ENCODE measurements around the gene EDNRB.
"Not testable (repeated sequence)": the region's sequence is repeated elsewhere in the genome, so short reads cannot be mapped to it uniquely, and the experiment has no call there.

Gene EDNRB
- 0 to 0.07 reads per million in 2 donors for total RNA-seq

- DNase-seq: no peak
These were observed at the start of gene EDNRB for GRCh38 chr13:77918391-77919245. Gene EDNRB (minus strand): TSS chr13:77918831. CDS start chr13:77918573, 258 bp downstream.

- no peak for DNase-seq
These were observed 48.0 kb upstream of the EDNRB start for GRCh38 chr13:77966671-77967070.

GRCh38 chr13:77952737-77953136 is 34.1 kb upstream of the EDNRB start:
- DNase-seq: no peak

DNA sequence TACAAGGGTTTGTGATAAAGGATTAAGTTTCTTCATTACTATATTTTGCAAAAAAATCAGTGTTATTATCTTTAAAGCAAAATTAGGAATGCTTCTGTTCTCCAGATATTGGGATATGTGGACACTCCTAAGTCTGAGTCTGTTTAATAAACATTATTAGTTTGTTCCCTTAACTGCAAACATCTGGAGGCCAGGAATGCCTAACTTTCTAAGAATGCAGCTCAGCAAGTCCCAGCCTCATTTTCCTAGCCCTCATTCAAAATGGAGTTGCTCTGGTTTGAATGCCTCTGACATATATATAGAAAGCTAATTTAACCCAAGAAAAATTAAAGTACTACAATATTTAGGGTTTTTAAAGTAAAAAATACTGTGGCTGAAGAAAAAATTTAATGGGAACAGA is 33.6 kb upstream of the EDNRB start:
- DNase-seq: no peak

- no peak for DNase-seq
These were observed 27.9 kb upstream of the EDNRB start for GRCh38 chr13:77946522-77946921.

DNA sequence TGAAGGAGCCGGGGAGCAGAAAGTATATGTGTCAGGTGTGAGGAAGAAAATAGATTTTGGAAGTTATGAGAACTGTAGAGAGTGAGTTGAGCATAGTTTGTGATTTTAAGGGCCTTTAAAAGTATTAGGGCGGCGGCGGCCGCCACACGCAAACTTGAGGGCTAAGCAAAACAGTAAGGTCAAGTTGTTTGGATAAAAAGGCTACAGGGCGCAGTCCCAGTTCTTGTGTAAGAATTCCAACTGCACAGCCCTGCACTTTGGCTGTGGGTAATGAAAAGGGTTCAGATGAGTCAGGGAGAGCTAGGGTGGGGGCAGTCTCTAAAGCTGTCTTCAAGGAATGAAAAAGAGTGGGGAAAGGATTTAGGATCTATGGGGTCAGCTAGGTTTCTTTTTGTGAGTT is 16.4 kb upstream of the EDNRB start:
- not testable (repeated sequence) for DNase-seq

DNA sequence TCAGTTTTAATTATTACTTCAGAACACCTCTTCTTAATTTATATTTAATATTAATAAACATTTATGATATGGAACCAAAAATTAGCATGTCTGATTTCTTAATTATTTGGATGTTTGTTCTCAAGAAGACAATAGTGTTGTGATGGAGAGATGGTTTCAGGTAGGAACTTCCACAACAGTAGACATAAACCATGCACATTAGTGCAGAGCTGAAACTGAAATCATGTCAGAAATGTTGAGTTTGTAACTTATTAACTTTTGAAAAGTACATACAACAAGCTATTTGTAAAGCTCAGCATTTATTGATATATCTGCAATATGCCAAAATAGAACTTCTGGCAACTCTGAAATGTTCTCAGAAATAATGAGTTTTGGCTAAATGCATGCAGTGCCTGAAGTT is 11.8 kb upstream of the EDNRB start:
- DNase-seq: no peak

GRCh38 chr13:77928909-77929308 is 10.3 kb upstream of the EDNRB start:
- DNase-seq: no peak

DNA sequence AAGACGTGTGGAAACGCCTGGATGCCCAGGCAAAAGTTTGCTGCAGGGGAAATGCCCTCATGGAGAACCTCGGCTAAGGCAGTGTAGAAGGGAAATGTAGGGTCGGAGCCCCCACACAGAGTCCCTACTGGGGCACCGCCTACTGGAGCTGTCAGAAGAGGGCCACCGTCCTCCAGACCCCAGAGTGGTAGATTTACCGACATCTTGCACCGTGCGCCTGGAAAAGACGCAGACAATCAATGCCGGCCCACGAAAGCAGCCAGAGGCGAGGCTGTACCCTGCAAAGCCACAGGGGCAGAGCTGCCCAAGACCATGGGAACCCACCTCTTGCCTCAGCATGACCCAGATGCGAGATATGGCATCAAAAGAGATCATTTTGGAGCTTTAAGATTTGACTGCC is 7.0 kb upstream of the EDNRB start:
- DNase-seq: no peak

DNA sequence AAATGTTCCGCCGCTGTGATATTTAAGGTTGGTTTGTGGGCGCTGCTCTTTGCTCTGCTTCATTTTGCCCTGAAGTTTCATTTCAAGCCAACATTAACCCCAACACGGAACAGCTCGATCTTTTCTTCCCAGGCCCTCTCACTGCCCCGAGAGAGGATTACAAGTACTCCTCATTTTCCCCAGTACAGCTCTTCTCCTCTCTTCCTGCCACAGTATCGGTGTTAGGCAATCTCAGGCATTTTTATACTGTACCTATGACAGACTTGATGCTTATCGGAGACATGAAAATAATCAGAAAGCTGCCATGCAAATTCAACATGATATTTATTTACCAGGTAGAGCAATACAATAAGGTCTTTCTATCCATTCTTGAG is 1.3 kb upstream of the EDNRB start:
- DNase-seq: no peak

DNA sequence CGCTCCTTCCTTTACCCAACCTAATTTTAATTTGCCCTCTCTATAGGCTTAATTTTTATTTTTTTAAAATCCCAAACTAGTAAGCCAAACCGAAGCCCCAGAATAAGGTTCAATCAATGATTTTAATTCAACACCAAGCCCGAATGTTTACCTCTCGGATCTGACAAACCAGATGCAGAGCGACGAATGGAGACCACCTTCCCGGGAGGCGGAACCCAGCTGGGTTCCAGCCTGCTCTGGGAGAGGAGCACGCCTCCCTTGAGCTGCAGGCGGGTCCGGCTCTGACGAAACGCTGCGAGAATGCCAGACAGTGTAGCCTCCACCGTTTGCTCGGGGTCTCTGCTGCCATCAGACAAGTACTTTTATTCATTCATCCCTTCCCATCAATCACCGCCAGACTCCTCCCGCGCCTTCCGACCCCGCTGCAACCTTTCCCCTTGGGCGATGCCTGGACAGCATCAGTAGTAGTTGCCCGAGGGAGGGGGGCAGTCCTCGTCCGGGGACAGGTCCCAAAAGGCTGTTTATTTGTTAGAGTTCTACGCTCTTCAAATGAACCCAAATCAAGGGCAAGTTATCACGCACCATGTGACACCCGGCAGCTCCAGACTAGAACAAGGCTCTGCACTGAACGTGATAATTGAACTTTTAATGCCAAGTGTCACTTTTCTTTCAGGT is 752 bp upstream of the EDNRB start:
- DNase-seq: no peak

DNA sequence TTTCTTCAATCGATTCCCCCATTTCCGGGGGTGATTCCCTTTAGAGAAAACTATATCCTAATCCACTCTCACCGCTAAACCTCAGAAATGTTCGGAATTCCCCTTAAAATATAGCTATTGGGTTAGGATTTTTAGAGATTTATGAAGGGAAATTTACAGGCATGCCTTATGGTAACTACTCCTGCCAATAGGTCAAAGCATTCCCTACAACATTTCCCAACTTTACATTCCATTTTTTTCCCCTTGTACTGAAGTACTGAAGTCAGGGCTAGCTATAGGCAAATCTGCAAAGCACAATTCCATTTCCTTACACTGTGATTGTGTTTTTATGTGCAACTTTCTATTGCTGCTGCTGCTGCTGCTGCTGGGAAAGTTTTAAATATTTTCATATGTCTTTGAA is 2.1 kb downstream of the EDNRB start:
- DNase-seq: no peak

DNA sequence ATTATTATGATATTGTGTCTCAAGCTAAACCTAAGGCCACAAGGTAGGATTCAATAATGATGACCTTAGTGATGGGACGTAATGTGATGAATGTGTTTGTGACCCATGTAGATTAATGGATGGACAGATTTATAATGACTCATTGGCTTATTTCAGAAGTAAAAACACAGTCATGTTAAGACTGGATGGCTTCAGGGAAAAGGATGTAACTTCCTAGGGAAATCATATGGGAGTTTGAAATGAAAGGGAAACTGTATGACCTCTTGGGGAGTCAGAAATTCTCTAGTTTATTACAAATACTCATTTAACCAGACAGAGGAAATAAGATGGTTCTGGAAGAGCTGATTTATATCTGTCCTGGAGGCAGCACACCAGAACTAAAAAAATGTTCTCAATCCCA is 2.9 kb downstream of the EDNRB start:
- DNase-seq: no peak

DNA sequence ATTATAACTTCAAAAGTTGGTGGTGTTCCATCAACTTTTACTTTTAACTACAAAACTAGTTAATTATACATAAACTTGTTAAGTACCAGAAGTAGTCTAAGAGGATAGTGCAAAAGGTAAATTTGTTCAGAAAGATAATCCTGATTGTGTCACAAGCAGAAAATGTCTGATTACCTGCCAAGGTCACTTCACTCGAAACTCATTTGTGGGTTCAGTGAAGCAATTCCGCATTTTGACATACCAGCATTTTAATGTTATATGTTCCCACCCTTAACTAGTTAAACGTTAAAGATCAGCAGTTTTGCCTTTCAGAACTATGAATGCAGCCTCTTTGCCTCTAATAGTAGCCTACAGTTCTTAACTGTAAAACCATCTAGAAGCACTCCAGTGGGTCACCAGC is 5.6 kb downstream of the EDNRB start:
- DNase-seq: no peak

GRCh38 chr13:77911751-77912150 is 6.9 kb downstream of the EDNRB start:
- no peak for DNase-seq

GRCh38 chr13:77909827-77910226 is 8.8 kb downstream of the EDNRB start:
- DNase-seq: no peak

DNA sequence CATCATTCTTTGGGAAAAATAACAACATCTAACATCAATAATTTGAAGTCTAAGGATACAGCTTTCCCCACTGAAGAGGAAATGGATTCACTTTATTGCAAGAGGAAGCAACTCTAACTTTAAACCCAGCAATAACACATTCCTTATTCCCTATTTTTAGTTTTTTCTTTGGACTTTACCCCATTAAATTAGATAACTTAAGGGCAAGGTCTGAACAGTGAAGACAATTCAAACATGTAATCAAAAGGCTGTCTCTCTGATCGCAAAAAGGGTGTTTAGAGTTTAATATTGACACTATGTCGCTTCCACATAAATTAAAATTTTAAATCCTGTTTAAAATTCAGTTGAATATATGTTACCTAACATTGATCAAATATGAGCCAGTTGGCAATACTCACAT is 10.1 kb downstream of the EDNRB start:
- no peak for DNase-seq

DNA sequence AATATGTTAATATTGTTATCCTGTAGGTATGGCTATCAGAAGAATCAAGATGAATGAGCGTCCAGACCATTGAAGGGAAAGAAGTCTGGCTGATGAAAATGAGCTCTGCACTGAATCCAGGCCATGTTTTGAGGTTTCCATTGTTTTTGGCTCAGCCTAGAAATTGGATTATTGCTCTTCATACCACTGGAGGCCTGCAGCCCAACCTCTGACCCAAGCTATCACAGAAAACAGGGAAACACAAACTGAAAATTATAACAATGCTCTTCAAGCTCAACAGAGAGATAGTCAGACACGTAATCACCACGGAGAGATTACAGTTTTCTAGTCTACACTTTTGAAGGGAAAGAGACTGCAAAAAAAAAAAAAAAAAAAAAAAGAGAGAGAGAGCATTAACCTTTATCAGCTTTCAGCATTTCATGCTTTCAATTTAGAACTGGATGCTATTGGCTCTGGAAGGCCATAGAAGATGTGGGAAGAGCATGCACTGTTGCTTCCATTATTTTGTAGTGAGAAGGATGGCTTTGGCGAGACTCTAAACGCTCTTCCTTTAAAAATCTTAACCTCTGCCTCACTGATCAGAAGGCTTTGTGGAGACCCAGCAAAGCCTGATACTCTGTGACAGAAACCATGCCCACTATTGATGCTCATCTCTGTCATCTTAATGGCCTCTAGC is 10.8 kb downstream of the EDNRB start:
- DNase-seq: no peak

DNA sequence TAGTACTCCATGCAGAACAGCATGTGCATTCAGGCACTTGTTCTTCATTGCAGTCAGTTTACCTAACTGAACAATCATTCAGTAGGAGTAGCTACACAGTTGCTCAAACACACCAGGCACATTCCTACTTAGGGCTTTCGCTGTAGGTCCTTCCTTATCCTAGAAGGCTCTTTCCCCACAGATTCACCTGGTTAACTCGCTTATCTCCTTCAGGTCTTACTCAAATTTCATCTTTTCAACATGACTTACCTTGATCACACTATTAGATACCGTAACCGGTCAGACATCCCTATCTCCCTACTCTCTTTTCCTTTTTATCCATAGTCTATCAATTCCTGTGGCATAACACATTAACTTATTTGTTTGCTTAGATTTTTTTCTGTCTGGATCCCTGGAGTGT is 14.6 kb downstream of the EDNRB start:
- no peak for DNase-seq

DNA sequence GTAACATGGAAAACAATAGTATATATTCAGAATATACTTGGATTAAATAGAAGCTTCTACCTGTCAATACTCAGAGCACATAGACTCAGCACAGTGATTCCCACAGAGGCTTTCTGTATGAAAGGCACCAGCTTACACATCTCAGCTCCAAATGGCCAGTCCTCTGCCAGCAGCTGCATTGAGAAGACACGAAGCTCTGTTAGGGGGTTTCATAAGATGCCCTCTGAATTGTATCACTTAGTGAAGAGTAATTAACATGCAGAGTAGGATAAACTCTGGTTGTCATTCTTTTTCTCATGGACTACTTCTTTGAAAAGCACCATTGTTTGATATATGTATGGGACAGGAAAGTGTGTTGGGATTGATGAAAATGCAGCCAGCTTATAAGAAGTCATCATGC is 15.2 kb downstream of the EDNRB start:
- no peak for DNase-seq

DNA sequence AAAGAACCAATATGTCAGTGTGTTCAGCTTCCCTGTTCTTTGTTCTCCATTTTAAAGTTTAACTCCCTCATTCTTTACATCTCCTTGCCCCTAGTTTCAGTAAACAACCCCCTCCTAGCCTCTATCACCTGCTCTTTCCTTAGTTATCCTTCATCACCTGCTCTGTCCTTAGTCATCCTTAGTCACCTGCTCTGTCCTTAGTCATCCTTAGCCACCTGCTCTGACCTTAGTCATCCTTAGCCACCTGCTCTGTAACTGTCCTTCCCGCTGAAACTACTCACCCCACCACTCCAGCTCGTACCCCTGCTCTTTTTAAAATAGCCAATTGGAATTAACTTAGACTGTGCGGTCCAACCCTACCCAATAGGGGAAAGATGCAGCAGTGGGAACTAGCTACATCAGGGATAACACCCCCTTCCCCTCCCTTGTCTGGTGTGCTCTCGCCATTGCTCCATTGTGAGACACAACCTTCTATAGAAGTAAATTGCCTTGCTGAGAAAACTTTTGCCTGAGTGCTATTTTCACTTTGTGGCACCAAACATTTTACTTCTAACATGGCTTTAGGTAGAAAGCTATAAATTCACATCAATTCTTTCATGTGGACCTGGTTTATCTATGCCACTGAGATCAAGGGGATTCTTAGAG is 16.2 kb downstream of the EDNRB start:
- no peak for DNase-seq

GRCh38 chr13:77898097-77898496 is 20.5 kb downstream of the EDNRB start:
- no peak for DNase-seq

GRCh38 chr13:77896977-77897376 is 21.7 kb downstream of the EDNRB start:
- DNase-seq: no peak

All from T-helper 9 cell (primary cell).